OCI-LY7 (cell line): ENCODE measurements around the gene VTI1A. TPM values are rescaled to one million over a fixed set of nuclear protein-coding genes. Genes with fewer than 3 reads are reported as not detected.
A peak's percentile ranks its signal among the peaks of the same experiment; 100 is the strongest.

ENCODE experiments used
- BruUV-seq: library from RNA; stranded (reverse); fragments of 400-500 nt; replicated peaks from 2 replicates; lab custom pipeline; 2021; lab: Mats Ljungman, UMichigan
- CTCF ChIA-PET: fragments of 300-600 bp; sonication (Branson Sonifier 250); formaldehyde crosslinking; loops from one replicate; lab custom pipeline; 2022; ENCODE audit warnings: antibody characterized with exemption; ENCODE audit not compliant: unreplicated experiment; lab: Charles Lee
- POLR2A ChIA-PET: fragments of 300-600 bp; sonication (Branson Sonifier 250); formaldehyde crosslinking; loops from one replicate; lab custom pipeline; 2022; ENCODE audit warnings: antibody characterized with exemption; lab: Charles Lee
- DNase-seq: peaks from one replicate; pipeline ENCODE4 v3.0.0-alpha.2; 2015; ENCODE audit warnings: low spot score
- H2AFZ ChIP-seq: fragments of 200-600 bp; sonication (generic), shearing (Covaris generic); 2 replicates; pipeline ENCODE4 v1.6.1; 2014; ENCODE audit warnings: mild to moderate bottlenecking, antibody characterized with exemption, low read length, moderate library complexity
- H3K27ac ChIP-seq: fragments of 200-600 bp; sonication (generic); 2 replicates; pipeline ENCODE4 v1.5.1; 2014; ENCODE audit warnings: mixed run types, low read depth, mild to moderate bottlenecking, moderate library complexity, low read length, inconsistent platforms; ENCODE audit not compliant: poor library complexity, severe bottlenecking
- H3K36me3 ChIP-seq: fragments of 200-600 bp; sonication (generic); 2 replicates; pipeline ENCODE4 v1.6.1; 2014; ENCODE audit warnings: mild to moderate bottlenecking, antibody characterized with exemption, low read length, moderate library complexity, mixed read lengths; ENCODE audit not compliant: insufficient read depth
- H3K4me1 ChIP-seq: fragments of 200-600 bp; sonication (generic); 2 replicates; pipeline ENCODE4 v1.5.1; 2014; ENCODE audit warnings: mild to moderate bottlenecking, low read length; ENCODE audit not compliant: insufficient read depth, poor library complexity, severe bottlenecking
- H3K4me2 ChIP-seq: fragments of 200-600 bp; sonication (generic); 2 replicates; pipeline ENCODE4 v1.6.1; 2014; ENCODE audit warnings: mild to moderate bottlenecking, low read length
- H3K4me3 ChIP-seq: fragments of 200-600 bp; sonication (generic); 2 replicates; pipeline ENCODE4 v1.5.1; 2014; ENCODE audit warnings: mild to moderate bottlenecking, low read depth, low read length; ENCODE audit not compliant: poor library complexity, severe bottlenecking
- H3K79me2 ChIP-seq: fragments of 200-600 bp; sonication (generic); 2 replicates; pipeline ENCODE4 v1.6.1; 2016; ENCODE audit warnings: low read depth, mild to moderate bottlenecking, low read length, moderate library complexity, mixed read lengths; ENCODE audit not compliant: insufficient read depth
- H3K9me2 ChIP-seq: fragments of 200-600 bp; sonication (generic); 2 replicates; pipeline ENCODE4 v1.6.1; 2016; ENCODE audit warnings: mild to moderate bottlenecking, low read length, mixed read lengths; ENCODE audit not compliant: insufficient read depth
- H3K9me3 ChIP-seq: fragments of 200-600 bp; sonication (generic); 2 replicates; pipeline ENCODE4 v1.6.1; 2014; ENCODE audit warnings: mild to moderate bottlenecking, mixed run types, low read length, mixed read lengths
- H4K20me1 ChIP-seq: fragments of 200-600 bp; sonication (generic); 2 replicates; pipeline ENCODE4 v1.6.1; 2014; ENCODE audit warnings: mild to moderate bottlenecking, antibody characterized with exemption, low read length, moderate library complexity, mixed read lengths; ENCODE audit not compliant: insufficient read depth
- EZH2phosphoT487 ChIP-seq: fragments of 200-600 bp; sonication (generic); IDR thresholded peaks from 2 replicates; pipeline ENCODE4 v1.6.1; 2018; ENCODE audit warnings: low read depth, borderline replicate concordance, mild to moderate bottlenecking, mixed run types, antibody characterized with exemption, low read length, moderate library complexity, mixed read lengths
- intact Hi-C: fragments of 100-400 bp; cut with micrococcal nuclease; formaldehyde crosslinking; loops from one replicate; pipeline ENCODE4 v1.10.0; 2022; ENCODE audit not compliant: unreplicated experiment
- total RNA-seq, 2 experiments: library from RNA; depleted of rRNA in 1 of 2; stranded (reverse); fragments of >200 nt in 1 of 2; shearing (Covaris generic) in 1 of 2; gene quantifications; 2 replicates each; pipeline ENCODE4 v1.2.3, GENCODE V29; 2014 to 2022
- TF ChIP-seq, protein P1 (sequence below): fragments of 200-600 bp; sonication (generic); conservative IDR thresholded peaks from 2 replicates; pipeline ENCODE4 v1.5.1; 2014; ENCODE audit warnings: mild to moderate bottlenecking, antibody characterized with exemption, low read length, moderate library complexity, mixed read lengths

VTI1A gene
- total RNA-seq, 2 experiments from 2014 or later: 39.4 to 45.2 TPM

DNA sequence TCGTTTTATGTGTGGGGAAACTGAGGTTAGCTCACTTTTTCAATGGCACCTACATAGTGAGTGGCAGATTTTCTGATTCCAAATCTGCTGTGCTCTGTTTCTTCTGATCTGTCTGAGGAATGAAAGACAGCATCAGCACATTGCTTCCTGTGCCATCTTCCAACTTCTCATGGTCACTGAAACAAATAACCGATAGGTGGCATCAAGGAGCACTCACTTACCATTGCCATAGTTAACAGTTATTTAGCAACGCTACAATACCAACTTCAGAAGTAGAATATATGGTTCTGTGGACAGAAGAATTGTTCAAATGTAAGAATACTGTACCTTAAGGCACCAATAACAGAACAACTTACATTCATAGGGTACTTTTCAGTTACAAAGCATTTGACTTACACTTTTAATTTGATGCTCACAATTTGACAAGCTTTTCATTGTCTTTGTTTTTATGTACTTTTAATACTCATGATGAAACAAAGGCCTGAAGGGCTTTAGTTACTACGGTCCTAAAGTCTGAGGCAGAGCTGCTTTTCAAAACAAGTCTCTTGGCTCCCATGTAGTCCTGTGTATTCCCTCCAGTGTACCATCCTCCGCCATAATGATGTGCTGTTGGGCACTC lies 274.2 kb downstream of the VTI1A start:
- no peaks in the 10 kb centered on the region for H3K36me3 ChIP-seq
- intact Hi-C loops: no loop called here
- TF ChIP-seq EZH2phosphoT487: no peak
- TF ChIP-seq, protein P1, sequence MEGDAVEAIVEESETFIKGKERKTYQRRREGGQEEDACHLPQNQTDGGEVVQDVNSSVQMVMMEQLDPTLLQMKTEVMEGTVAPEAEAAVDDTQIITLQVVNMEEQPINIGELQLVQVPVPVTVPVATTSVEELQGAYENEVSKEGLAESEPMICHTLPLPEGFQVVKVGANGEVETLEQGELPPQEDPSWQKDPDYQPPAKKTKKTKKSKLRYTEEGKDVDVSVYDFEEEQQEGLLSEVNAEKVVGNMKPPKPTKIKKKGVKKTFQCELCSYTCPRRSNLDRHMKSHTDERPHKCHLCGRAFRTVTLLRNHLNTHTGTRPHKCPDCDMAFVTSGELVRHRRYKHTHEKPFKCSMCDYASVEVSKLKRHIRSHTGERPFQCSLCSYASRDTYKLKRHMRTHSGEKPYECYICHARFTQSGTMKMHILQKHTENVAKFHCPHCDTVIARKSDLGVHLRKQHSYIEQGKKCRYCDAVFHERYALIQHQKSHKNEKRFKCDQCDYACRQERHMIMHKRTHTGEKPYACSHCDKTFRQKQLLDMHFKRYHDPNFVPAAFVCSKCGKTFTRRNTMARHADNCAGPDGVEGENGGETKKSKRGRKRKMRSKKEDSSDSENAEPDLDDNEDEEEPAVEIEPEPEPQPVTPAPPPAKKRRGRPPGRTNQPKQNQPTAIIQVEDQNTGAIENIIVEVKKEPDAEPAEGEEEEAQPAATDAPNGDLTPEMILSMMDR: 0 out of 2 replicates have a peak, but pooled peaks have one; percentile 20
- no peaks in the 10 kb centered on the region for H3K79me2 ChIP-seq
- no peaks in the 10 kb centered on the region for H3K9me2 ChIP-seq
- no TSS peak for BruUV-seq
- DNase-seq: no peak
- no peak overlapping the region for H3K27ac ChIP-seq
- no peak overlapping the region for H3K4me2 ChIP-seq
- H4K20me1 ChIP-seq: no peaks in the 10 kb centered on the region
- H3K4me1 ChIP-seq: no peaks in the 10 kb centered on the region
- no peak overlapping the region for H3K4me3 ChIP-seq
- POLR2A ChIA-PET: interaction anchor here (2.0 kb wide), 1 partner anchor 11 kb away, joined by 5 read pairs; no protein-coding TSS in a partner anchor
- H3K9me3 ChIP-seq: no peaks in the 10 kb centered on the region
- CTCF ChIA-PET: no interaction called here
- no peak overlapping the region for H2AFZ ChIP-seq

DNA sequence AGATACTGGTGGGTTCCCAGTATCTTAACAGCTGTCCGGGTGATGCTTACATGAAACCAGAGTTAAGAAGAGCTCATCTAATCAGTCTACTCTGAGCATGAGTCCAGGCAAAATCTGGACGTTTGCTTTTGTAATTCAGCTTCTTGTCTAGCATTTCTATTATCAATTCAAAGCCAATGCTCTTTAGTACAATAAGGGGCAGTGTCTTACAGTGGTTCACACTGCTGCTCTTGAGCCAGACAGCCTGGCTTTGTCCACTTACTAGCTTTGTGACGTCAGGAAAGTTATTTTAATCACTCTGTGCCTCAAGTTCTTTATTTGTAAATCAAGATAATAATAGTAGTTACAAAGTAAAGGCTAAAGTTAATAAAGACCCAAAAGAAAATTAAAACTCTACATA lies 275.7 kb downstream of the VTI1A start:
- no peak for DNase-seq
- Histone ChIP-seq H3K9me2 (no peaks in the 10 kb centered on the region), H2AFZ (no peak overlapping the region), H3K9me3 (no peaks in the 10 kb centered on the region), H3K4me2 (no peak overlapping the region), H3K79me2 (no peaks in the 10 kb centered on the region), H3K27ac (no peak overlapping the region), H3K4me3 (no peak overlapping the region), H3K36me3 (no peaks in the 10 kb centered on the region), H3K4me1 (no peaks in the 10 kb centered on the region), H4K20me1 (no peaks in the 10 kb centered on the region)
- intact Hi-C loops: no loop called here
- TF ChIP-seq EZH2phosphoT487: no peak
- TF ChIP-seq, protein P1: no peak
- POLR2A ChIA-PET: interaction anchor here (0.8 kb wide), 1 partner anchor 12 kb away, joined by 3 read pairs; no protein-coding TSS in a partner anchor
- no TSS peak for BruUV-seq
- CTCF ChIA-PET: no interaction called here

DNA sequence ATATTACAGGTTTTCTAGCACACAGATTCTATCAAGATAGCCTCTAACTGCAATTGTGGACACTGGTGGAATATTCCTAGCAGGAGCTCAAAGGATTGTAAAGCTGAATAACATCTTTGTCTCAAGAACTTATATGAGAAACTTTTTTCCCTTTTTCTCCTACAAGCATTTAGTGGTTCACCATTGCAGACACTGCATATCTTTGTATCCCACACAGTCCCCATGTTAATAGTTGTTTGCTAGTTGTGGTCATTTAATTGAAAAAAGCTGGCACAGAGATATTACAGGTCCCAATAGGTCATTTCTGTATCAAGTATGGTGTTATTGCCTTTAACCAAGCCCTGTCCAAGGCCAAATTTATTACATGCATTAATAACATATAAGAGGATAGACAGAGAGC lies 276.9 kb downstream of the VTI1A start:
- ChIA-PET POLR2A (no interaction called here), CTCF (no interaction called here)
- no peak for TF ChIP-seq EZH2phosphoT487
- TF ChIP-seq, protein P1: no peak

More for the DNA sequence above, 276.9 kb downstream of the VTI1A start:
- intact Hi-C loops: no loop called here
- Histone ChIP-seq H3K79me2 (no peaks in the 10 kb centered on the region), H4K20me1 (no peaks in the 10 kb centered on the region), H3K4me2 (no peak overlapping the region), H3K4me3 (no peak overlapping the region), H2AFZ (no peak overlapping the region), H3K4me1 (no peaks in the 10 kb centered on the region), H3K27ac (no peak overlapping the region), H3K9me3 (no peaks in the 10 kb centered on the region), H3K36me3 (no peaks in the 10 kb centered on the region), H3K9me2 (no peaks in the 10 kb centered on the region)
- DNase-seq: no peak
- no TSS peak for BruUV-seq
